Measurements from ENCODE around the gene RER1.

RER1 gene

DNA sequence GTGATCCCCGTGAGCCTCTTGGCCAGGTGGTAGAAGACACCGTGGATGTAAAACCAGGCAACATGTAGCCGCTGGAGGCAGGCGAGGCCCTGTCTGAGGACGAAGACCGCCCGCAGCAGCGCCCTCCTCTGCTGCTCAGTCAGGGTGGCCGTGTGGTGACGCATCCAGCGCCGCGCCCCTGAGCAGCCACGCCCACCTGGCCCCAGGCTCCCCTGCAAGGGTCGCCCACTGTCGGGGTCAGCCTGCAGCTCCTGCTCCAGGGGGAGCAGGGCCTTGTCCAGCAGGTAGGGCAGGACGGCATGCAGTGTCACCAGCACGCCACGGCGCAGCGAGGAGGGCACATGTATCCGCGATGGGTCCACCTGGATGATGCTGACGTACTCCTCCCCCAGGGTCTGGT lies 16.8 kb downstream of the RER1 start:
- TF ChIP-seq ZFX (IDR thresholded peaks at IDR 0.05) = no peak
- TF ChIP-seq, protein P1, sequence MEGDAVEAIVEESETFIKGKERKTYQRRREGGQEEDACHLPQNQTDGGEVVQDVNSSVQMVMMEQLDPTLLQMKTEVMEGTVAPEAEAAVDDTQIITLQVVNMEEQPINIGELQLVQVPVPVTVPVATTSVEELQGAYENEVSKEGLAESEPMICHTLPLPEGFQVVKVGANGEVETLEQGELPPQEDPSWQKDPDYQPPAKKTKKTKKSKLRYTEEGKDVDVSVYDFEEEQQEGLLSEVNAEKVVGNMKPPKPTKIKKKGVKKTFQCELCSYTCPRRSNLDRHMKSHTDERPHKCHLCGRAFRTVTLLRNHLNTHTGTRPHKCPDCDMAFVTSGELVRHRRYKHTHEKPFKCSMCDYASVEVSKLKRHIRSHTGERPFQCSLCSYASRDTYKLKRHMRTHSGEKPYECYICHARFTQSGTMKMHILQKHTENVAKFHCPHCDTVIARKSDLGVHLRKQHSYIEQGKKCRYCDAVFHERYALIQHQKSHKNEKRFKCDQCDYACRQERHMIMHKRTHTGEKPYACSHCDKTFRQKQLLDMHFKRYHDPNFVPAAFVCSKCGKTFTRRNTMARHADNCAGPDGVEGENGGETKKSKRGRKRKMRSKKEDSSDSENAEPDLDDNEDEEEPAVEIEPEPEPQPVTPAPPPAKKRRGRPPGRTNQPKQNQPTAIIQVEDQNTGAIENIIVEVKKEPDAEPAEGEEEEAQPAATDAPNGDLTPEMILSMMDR (conservative IDR thresholded peaks at IDR 0.05) = no peak
- peak overlapping the region; percentile 99 for H3K27ac ChIP-seq

DNA sequence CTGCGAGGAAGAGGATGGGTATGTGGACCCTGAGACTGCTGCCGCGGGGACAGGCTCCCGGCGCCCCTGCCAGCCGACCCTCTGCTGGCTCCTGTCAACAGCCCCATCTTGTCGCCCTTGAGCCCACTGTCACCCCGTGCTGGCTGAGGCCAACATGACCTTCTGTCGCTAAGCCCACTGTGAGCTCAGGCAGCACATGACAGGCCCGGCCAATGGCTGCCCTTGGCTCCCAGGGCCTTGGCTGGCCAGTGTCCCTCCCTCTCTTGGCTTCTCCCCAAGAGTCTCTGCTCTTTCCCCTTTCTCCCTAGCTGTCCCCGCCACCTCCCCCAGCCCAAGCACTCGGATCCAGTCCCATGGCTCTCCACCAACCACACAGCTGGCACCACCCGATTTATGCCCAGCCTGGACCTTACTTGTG lies 17.2 kb downstream of the RER1 start:
- H3K27ac ChIP-seq = peak overlapping the region; percentile 99
- no peak for TF ChIP-seq ZFX (IDR thresholded peaks at IDR 0.05)
- TF ChIP-seq, protein P1 (conservative IDR thresholded peaks at IDR 0.05) = no peak

DNA sequence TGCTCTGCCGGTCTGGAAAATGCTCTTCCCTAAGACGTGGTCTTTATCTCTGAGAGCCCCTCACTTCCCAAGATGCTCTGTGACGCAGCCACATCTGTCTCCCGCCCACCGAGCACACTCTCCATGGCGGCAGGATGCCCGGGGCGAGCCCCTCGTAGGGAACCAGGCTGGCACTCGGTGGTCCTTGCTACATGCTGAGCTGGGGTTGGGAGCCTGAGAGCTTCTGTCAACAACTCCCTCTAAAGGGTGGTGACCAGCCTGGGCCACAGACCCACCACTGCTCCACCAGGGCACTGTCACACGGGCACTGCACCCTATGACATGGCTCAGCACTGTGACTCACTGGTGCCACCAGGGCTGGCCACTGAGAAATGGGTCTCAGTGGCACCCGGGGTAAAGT lies 18.1 kb downstream of the RER1 start:
- peak overlapping the region; percentile 99 for H3K27ac ChIP-seq
- TF ChIP-seq, protein P1 (conservative IDR thresholded peaks at IDR 0.05) = no peak
- no peak for TF ChIP-seq ZFX (IDR thresholded peaks at IDR 0.05)

DNA sequence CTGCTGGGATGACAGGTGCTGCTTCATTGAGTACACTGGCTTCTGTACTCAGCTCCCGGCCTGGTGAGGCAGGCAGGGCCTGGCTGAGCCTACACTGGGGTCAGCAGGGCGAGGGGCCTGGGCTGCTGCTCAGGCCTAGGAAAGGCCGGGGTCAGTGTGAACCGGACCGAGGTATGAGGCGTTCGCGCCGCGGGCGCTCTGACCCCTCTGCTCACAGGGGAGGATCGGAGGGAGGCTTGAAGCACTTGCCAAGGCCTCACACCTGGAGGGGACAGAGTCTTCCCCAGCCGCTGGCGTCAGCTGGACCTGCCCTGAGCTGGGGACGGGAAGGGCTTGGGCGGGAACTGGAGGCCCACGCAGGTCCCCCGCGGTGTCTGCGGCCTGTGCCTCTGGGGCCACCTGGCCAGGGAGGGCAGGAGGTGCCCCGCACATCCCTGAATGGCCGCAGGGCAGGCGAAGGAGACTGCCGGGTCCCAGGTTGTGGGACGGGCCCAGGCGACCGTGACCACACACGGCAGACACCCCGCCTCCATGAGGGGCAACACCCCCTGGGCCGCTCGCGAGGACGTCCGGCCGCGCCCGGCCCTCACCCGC lies 20.3 kb downstream of the RER1 start:
- H3K27ac ChIP-seq = peak overlapping the region; percentile 99
- TF ChIP-seq ZFX (IDR thresholded peaks at IDR 0.05) = peak; percentile 93
- TF ChIP-seq, protein P1 (conservative IDR thresholded peaks at IDR 0.05) = no peak

DNA sequence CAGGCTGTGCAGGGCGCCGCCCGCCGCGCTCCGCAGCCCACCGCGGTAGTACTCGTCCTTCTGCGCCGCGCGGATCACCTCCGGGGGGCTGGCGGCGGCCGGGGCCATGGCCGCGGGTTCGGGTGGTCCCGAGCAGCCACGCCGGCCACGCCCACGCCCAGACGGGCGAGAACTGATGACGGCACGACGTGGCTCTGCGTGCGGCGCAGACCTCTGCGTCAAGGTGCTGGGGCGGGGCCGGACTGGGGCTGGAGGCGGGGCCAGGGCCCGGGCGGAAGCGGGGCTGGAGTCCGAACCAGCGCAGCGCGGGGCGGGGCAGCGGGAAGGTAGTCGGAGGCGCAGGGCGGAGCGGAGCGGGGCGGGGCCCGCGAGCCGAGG lies 20.7 kb downstream of the RER1 start, which contains the start of gene PEX10:
PEX10 (minus strand) TSS at position 170 of the 378 bp plus-strand sequence; CDS start at position 108, 62 bp downstream.
- TF ChIP-seq ZFX (IDR thresholded peaks at IDR 0.05) = peak; percentile 63; the same call in 1 of the 2 replicates
- TF ChIP-seq, protein P1 (conservative IDR thresholded peaks at IDR 0.05) = no peak
- H3K27ac ChIP-seq = peak within 1 kb of the TSS; percentile 99

DNA sequence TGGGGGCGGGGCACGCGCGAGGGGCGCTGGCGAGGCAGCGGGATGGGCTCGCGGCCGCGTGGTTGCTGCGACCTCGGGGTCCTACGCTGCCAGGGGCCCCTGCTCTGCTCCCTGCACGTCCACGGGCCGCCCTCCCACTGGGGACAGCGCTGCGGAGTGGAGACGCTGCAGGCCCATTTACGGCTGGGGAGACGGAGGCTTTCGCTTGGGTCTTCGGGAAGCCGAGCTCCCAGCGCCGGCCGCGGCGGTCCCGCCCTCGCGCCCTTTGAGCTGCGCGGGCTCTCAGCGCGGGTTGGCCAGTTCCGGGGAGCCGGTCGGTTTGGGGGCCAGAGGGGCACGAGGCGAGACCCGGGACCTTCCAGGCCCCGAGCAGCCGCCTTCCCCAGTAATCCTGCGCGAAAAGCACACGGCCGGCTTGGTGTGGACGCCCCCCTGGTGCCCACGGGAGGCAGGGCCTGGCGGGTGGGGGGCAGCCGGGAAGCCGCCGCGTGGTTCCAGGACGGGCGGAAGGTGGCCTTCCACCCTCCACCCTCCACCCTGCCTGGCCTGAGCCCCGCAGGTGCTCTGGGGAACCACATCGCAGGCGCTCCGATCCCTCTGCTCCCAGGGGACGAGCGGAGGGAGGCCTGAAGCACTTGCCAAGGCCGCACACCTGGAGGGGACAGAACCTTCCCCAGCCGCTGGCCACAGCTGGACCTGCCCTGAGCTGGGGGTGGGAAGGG lies 21.3 kb downstream of the RER1 start:
- TF ChIP-seq, protein P1 (conservative IDR thresholded peaks at IDR 0.05) = no peak; the same call in 1 of the 2 replicates
- peak; percentile 57; the same call in 1 of the 2 replicates for TF ChIP-seq ZFX (IDR thresholded peaks at IDR 0.05)
- H3K27ac ChIP-seq = peak overlapping the region; percentile 99

All from C4-2B (cell line).